GM12878 (cell line): ENCODE results near the gene PDLIM5. TPM values are rescaled to one million over a fixed set of nuclear protein-coding genes. Genes with fewer than 3 reads are reported as not detected.

ENCODE experiments used
- CEBPZ ChIP-seq: fragments of 150-350 bp; IDR thresholded peaks from 2 replicates; pipeline ENCODE4 v1.6.1; 2016; ENCODE audit warnings: low read depth, low read length
- CHD4 ChIP-seq: fragments of 200-600 bp; sonication (generic); IDR thresholded peaks from 2 replicates; pipeline ENCODE4 v1.6.1; 2016; ENCODE audit warnings: mild to moderate bottlenecking
- E4F1 ChIP-seq: fragments of 450-650 bp; IDR thresholded peaks from 2 replicates; pipeline ENCODE4 v1.6.1; 2018; ENCODE audit warnings: borderline replicate concordance, mild to moderate bottlenecking; ENCODE audit not compliant: partially characterized antibody
- EGR1 ChIP-seq, 2 experiments: IDR thresholded peaks; 1 replicate in 1 of 2; 2 replicates in 1 of 2; pipeline ENCODE4 v1.6.1; 2011 to 2012; ENCODE audit warnings: low read depth in 2 of 2, low read length in 2 of 2, borderline replicate concordance in 1 of 2, mild to moderate bottlenecking in 1 of 2, moderate library complexity in 1 of 2
- EZH2 ChIP-seq: IDR thresholded peaks from 2 replicates; pipeline ENCODE4 v1.6.1; 2012; ENCODE audit warnings: low read depth, mild to moderate bottlenecking, control low read depth, inconsistent platforms, low read length, borderline replicate concordance; ENCODE audit not compliant: control insufficient read depth
- HDAC2 ChIP-seq: fragments of 200-600 bp; sonication (generic); IDR thresholded peaks from 2 replicates; pipeline ENCODE4 v1.6.1; 2017
- NRF1 ChIP-seq: conservative IDR thresholded peaks from 2 replicates; pipeline ENCODE4 v1.6.1; 2011; ENCODE audit warnings: mild to moderate bottlenecking, low read depth, low read length, improper control_type of control experiment
- RELB ChIP-seq: fragments of 450-650 bp; IDR thresholded peaks from 2 replicates; pipeline ENCODE4 v1.6.1; 2017; ENCODE audit warnings: low read depth, mild to moderate bottlenecking, moderate library complexity
- SMC3 ChIP-seq: IDR thresholded peaks from 2 replicates; pipeline ENCODE4 v1.6.1; 2011; ENCODE audit warnings: low read length, improper control_type of control experiment, borderline replicate concordance
- SPI1 ChIP-seq: IDR thresholded peaks from 2 replicates; pipeline ENCODE4 v1.6.1; 2011; ENCODE audit warnings: low read depth, mild to moderate bottlenecking, low read length, moderate library complexity, borderline replicate concordance; ENCODE audit not compliant: insufficient read depth
- TARDBP ChIP-seq: IDR thresholded peaks from 2 replicates; pipeline ENCODE4 v1.6.1; 2016; ENCODE audit warnings: borderline replicate concordance
- ZNF207 ChIP-seq: fragments of 450-650 bp; IDR thresholded peaks from 2 replicates; pipeline ENCODE4 v1.6.1; 2014; ENCODE audit warnings: antibody characterized with exemption, mild to moderate bottlenecking, borderline replicate concordance
- ZNF592 ChIP-seq: fragments of 450-650 bp; IDR thresholded peaks from 2 replicates; pipeline ENCODE4 v1.6.1; 2017; ENCODE audit warnings: mild to moderate bottlenecking, moderate library complexity
- polyA plus RNA-seq, 11 experiments: library from polyadenylated mRNA; depleted of rRNA in 4 of 11; unstranded in 6 of 11; stranded (reverse) in 5 of 11; fragments of >200 nt; fragmentation: Nextera tagmentation in 4 of 11; fragmentation: Illumina TruSeq in 1 of 11; extraction: Ambion mirVana in 4 of 11; extraction: Trizol in 1 of 11; gene quantifications; 1 replicate in 1 of 11; 2 replicates in 10 of 11; pipeline versions ENCODE4 v1.2.1 to v1.2.3, GENCODE V29; 2011 to 2016; ENCODE audit warnings: inconsistent platforms in 2 of 11, missing spikeins in 2 of 11, low read depth in 1 of 11
- total RNA-seq, 4 experiments: library from RNA; depleted of rRNA in 3 of 4; stranded (reverse); fragments of >200 nt in 3 of 4; fragmentation: Illumina TruSeq in 1 of 4; extraction: Trizol in 1 of 4; gene quantifications; 2 replicates each; pipeline versions ENCODE4 v1.2.1 to v1.2.3, GENCODE V29; 2013 to 2021

Gene PDLIM5
- total and polyA plus RNA-seq, 10 of the 15 experiments (the other 5 are each of a cell fraction or from before 2014, with no cell fraction given): 10.0 to 52.9 (median 20.7) TPM

- TF ChIP-seq NRF1: no peak
- no peak for TF ChIP-seq HDAC2
- no peak for TF ChIP-seq E4F1
- no peak for TF ChIP-seq CHD4
- no peak for TF ChIP-seq EGR1 (IDR thresholded peaks at IDR 0.05; ENCODE audit: borderline replicate concordance in 1 of 2, low read depth in 2 of 2, low read length in 2 of 2)
- no peak for TF ChIP-seq EZH2
- TF ChIP-seq TARDBP: no peak
- no peak for TF ChIP-seq SMC3
- TF ChIP-seq SPI1: no peak
- no peak for TF ChIP-seq ZNF592
- TF ChIP-seq RELB: no peak
- no peak for TF ChIP-seq CEBPZ
- no peak for TF ChIP-seq ZNF207
Measured at GRCh38 chr4:94634271-94634670, 182.5 kb downstream of the PDLIM5 start (continued).
